MCF 10A (cell line): ENCODE results near the gene COL20A1. TPM values are rescaled to one million over a fixed set of nuclear protein-coding genes. Genes with fewer than 3 reads are reported as not detected.

Experiments used
- BruUV-seq: library from RNA; stranded (reverse); fragments of 400-500 nt; replicated peaks from 2 replicates; lab custom pipeline; 2021; lab: Mats Ljungman, UMichigan
- CTCF ChIA-PET: fragments of 300-600 bp; sonication (Branson Sonifier 250); formaldehyde crosslinking; extraction: SDS; loops from one replicate; lab custom pipeline; 2021; ENCODE audit warnings: antibody characterized with exemption, inconsistent platforms; lab: Yijun Ruan, JAX
- POLR2A ChIA-PET: fragments of 300-600, 350-650 bp; sonication (Branson Sonifier 250); formaldehyde crosslinking; extraction: SDS; loops from one replicate; lab custom pipeline; 2020; ENCODE audit warnings: antibody characterized with exemption, inconsistent platforms; lab: Yijun Ruan, JAX
- DNase-seq: peaks from one replicate; pipeline ENCODE4 v3.0.0-alpha.2; 2018; ENCODE audit not compliant: unreplicated experiment
- H3K27ac Mint-ChIP-seq: one replicate; pipeline ENCODE4 v1.8.0; 2022; ENCODE audit warnings: mild to moderate bottlenecking, low read depth, mixed read lengths; ENCODE audit not compliant: unreplicated experiment
- H3K27me3 Mint-ChIP-seq: one replicate; pipeline ENCODE4 v1.8.0; 2022; ENCODE audit warnings: mixed read lengths; ENCODE audit not compliant: insufficient read depth, unreplicated experiment
- H3K36me3 Mint-ChIP-seq: one replicate; pipeline ENCODE4 v1.8.0; 2022; ENCODE audit warnings: mild to moderate bottlenecking, moderate library complexity, mixed read lengths; ENCODE audit not compliant: insufficient read depth, unreplicated experiment
- H3K4me1 Mint-ChIP-seq: one replicate; pipeline ENCODE4 v1.8.0; 2022; ENCODE audit warnings: mixed read lengths; ENCODE audit not compliant: insufficient read depth, unreplicated experiment
- H3K4me3 Mint-ChIP-seq: one replicate; pipeline ENCODE4 v1.8.0; 2022; ENCODE audit warnings: mild to moderate bottlenecking, moderate library complexity, mixed read lengths; ENCODE audit not compliant: unreplicated experiment
- H3K9me3 Mint-ChIP-seq: one replicate; pipeline ENCODE4 v1.8.0; 2022; ENCODE audit warnings: mixed read lengths; ENCODE audit not compliant: unreplicated experiment
- intact Hi-C: fragments of 100-400 bp; cut with micrococcal nuclease; formaldehyde crosslinking; loops from 2 replicates; pipeline ENCODE4 v1.14.1; 2022
- total RNA-seq: library from RNA; stranded (reverse); gene quantifications from 2 replicates; pipeline ENCODE4 v1.2.3, GENCODE V29; 2022
- TF ChIP-seq, protein P1 (sequence below): fragments of 200-600 bp; IDR thresholded peaks from one replicate; pipeline ENCODE4 v1.8.0; 2022; ENCODE audit warnings: antibody characterized with exemption, mild to moderate bottlenecking; ENCODE audit not compliant: unreplicated experiment

COL20A1 gene
- total RNA-seq, 1 experiment from 2014 or later, result 0.14 TPM

GRCh38 chr20:63364801-63365585 lies 72.0 kb downstream of the COL20A1 start:
- intact Hi-C loops, result no loop called here
- TF ChIP-seq, protein P1, sequence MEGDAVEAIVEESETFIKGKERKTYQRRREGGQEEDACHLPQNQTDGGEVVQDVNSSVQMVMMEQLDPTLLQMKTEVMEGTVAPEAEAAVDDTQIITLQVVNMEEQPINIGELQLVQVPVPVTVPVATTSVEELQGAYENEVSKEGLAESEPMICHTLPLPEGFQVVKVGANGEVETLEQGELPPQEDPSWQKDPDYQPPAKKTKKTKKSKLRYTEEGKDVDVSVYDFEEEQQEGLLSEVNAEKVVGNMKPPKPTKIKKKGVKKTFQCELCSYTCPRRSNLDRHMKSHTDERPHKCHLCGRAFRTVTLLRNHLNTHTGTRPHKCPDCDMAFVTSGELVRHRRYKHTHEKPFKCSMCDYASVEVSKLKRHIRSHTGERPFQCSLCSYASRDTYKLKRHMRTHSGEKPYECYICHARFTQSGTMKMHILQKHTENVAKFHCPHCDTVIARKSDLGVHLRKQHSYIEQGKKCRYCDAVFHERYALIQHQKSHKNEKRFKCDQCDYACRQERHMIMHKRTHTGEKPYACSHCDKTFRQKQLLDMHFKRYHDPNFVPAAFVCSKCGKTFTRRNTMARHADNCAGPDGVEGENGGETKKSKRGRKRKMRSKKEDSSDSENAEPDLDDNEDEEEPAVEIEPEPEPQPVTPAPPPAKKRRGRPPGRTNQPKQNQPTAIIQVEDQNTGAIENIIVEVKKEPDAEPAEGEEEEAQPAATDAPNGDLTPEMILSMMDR, result no peak
- DNase-seq, result no peak
- no peaks in the 10 kb centered on the region for H3K4me1 Mint-ChIP-seq
- ChIA-PET CTCF (interaction anchor here (1.1 to 3.3 kb wide), 3 partner anchors 16 to 141 kb away, joined by 3 to 10 read pairs (median 7); no protein-coding TSS in a partner anchor), POLR2A (no interaction called here)
- no peak overlapping the region for H3K4me3 Mint-ChIP-seq
- no peaks in the 10 kb centered on the region for H3K36me3 Mint-ChIP-seq
- no peaks in the 10 kb centered on the region for H3K9me3 Mint-ChIP-seq
- peaks cover 27% of the 10 kb centered on the region for H3K27me3 Mint-ChIP-seq
- no peak overlapping the region for H3K27ac Mint-ChIP-seq
- no TSS peak for BruUV-seq

- H3K9me3 Mint-ChIP-seq, result no peaks in the 10 kb centered on the region
- BruUV-seq, result no TSS peak
- CTCF ChIA-PET, result no interaction called here
Observed at GRCh38 chr20:63365601-63366389, 72.8 kb downstream of the COL20A1 start.

DNA sequence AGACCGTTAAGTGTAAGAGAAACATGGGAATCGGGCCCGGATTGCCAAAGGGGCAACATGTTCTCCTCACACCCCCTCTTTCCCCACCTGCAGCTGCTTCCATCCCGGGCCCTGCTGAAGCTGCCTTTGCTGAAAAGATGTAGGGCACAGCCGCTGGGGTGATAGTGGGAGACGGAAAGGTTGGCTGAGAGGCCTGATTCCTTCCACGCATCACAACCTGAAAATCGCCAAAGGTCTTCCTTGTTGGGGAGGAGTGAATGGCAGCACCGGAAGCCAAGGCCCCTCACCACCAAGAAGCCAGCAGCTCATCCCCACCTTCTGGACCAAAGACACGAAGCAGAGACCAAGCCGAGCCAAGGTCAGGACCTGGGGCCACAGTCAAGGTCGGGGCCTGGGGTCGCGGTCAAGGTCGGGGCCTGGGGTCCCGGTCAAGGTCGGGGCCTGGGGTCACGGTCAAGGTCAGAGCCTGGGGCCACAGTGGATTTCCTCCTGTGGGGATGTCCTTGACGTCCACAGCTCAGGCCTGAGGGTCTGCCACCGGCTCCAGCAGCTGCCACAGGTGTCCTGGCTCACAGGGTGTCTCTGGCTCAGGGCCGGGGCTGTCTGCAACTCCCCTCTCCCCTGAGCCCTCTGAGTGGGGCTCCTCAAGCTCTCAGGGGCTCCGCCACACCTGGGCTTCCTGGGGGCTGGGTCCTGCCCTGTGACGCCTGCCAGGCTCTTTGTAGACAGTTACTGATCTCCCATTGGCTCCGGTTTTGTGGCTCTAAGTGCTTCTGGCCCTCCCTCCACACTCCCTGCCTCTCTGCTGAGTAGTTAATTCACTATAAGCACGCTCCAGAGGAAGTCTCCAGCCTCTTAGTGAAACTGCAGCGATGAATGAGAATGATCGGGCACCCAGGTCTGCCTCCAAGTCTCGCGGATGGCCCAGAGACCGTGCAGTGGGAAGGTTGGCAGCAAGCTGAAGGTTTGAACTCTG lies 73.7 kb downstream of the COL20A1 start:
- Mint-ChIP-seq H3K27me3 (peaks cover 44% of the 10 kb centered on the region), H3K27ac (no peak overlapping the region), H3K4me3 (no peak overlapping the region), H3K4me1 (no peaks in the 10 kb centered on the region), H3K36me3 (no peaks in the 10 kb centered on the region), H3K9me3 (no peaks in the 10 kb centered on the region)
- intact Hi-C loops, result no loop called here
- BruUV-seq, result no TSS peak
- POLR2A ChIA-PET, result no interaction called here
- DNase-seq, result no peak
- TF ChIP-seq, protein P1, result no peak
- CTCF ChIA-PET, result interaction anchor here (1.0 kb wide), 1 partner anchor 12 kb away, joined by 3 read pairs; no protein-coding TSS in a partner anchor

More at GRCh38 chr20:63365601-63366389, 72.8 kb downstream of the COL20A1 start:
- TF ChIP-seq, protein P1, result no peak
- no peaks in the 10 kb centered on the region for H3K36me3 Mint-ChIP-seq
- peaks cover 35% of the 10 kb centered on the region for H3K27me3 Mint-ChIP-seq
- no peak overlapping the region for H3K4me3 Mint-ChIP-seq
- no peak overlapping the region for H3K27ac Mint-ChIP-seq
- intact Hi-C loops, result no loop called here
- DNase-seq, result no peak
- no peaks in the 10 kb centered on the region for H3K4me1 Mint-ChIP-seq
- POLR2A ChIA-PET, result no interaction called here
